Liver (tissue), 3 donors: Measurements from ENCODE around the gene ZNHIT6.

Experiments used
- EGR1 ChIP-seq, 2 donors: IDR thresholded peaks; 2 replicates each; pipeline ENCODE4 v1.6.1; 2016 to 2018; ENCODE audit warnings: antibody characterized with exemption in 2 of 2, low read depth in 2 of 2
- FOXA1 ChIP-seq: IDR thresholded peaks from 2 replicates; pipeline ENCODE4 v1.6.1; 2016; ENCODE audit warnings: antibody characterized with exemption
- GABPA ChIP-seq, 2 donors: IDR thresholded peaks in 1 of 2; conservative IDR thresholded peaks in 1 of 2; 2 replicates each; pipeline ENCODE4 v1.6.1; 2016; ENCODE audit warnings: antibody characterized with exemption in 2 of 2, mild to moderate bottlenecking in 1 of 2, moderate library complexity in 1 of 2
- JUND ChIP-seq, 2 donors: IDR thresholded peaks; 2 replicates each; pipeline ENCODE4 v1.6.1; 2016; ENCODE audit warnings: antibody characterized with exemption in 2 of 2
- NR2F2 ChIP-seq: IDR thresholded peaks from 2 replicates; pipeline ENCODE4 v1.6.1; 2016; ENCODE audit warnings: antibody characterized with exemption
- RAD21 ChIP-seq, 2 donors: IDR thresholded peaks; 2 replicates each; pipeline ENCODE4 v1.6.1; 2016; ENCODE audit warnings: antibody characterized with exemption in 2 of 2, mild to moderate bottlenecking in 2 of 2
- RXRA ChIP-seq, 2 donors: IDR thresholded peaks; 2 replicates each; pipeline ENCODE4 v1.6.1; 2017 to 2018; ENCODE audit warnings: antibody characterized with exemption in 2 of 2, mild to moderate bottlenecking in 1 of 2
- SP1 ChIP-seq: IDR thresholded peaks from 2 replicates; pipeline ENCODE4 v1.6.1; 2018; ENCODE audit warnings: antibody characterized with exemption, mild to moderate bottlenecking
- TAF1 ChIP-seq: conservative IDR thresholded peaks from 2 replicates; pipeline ENCODE4 v1.6.1; 2016; ENCODE audit warnings: antibody characterized with exemption, mild to moderate bottlenecking
- YY1 ChIP-seq: IDR thresholded peaks from 2 replicates; pipeline ENCODE4 v1.6.1; 2016; ENCODE audit warnings: antibody characterized with exemption, mild to moderate bottlenecking
- TF ChIP-seq, protein P1 (sequence below): fragments of 150-350 bp; IDR thresholded peaks from 2 replicates; pipeline ENCODE4 v1.5.1; 2017; ENCODE audit warnings: improper control_type of control experiment, low read depth, low read length; ENCODE audit not compliant: missing input control
- TF ChIP-seq, protein P2 (sequence below): IDR thresholded peaks from 2 replicates; pipeline ENCODE4 v1.6.1; 2016; ENCODE audit warnings: antibody characterized with exemption, mild to moderate bottlenecking
- TF ChIP-seq, protein P3 (sequence below): IDR thresholded peaks from 2 replicates; pipeline ENCODE4 v1.6.1; 2016; ENCODE audit warnings: antibody characterized with exemption
- donor health status: healthy.
- donor health status: healthy.

DNA sequence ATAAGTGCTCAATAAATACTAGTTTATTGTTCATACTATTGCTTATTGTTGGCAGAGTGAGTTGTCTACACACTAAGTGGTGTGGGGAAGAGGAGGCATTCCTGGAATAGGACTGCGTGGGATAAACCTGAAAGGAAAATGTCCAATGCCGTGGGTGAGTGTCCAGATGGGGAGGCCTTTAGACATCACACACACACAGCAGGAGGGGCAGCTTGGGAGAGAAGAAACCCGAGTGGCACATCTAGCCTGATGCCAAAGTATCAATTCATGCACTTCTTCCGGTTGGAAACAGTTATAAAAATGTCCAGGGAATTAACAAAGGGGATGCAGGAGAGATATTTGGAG is 100.3 kb downstream of the ZNHIT6 start:
- TF ChIP-seq, protein P1, sequence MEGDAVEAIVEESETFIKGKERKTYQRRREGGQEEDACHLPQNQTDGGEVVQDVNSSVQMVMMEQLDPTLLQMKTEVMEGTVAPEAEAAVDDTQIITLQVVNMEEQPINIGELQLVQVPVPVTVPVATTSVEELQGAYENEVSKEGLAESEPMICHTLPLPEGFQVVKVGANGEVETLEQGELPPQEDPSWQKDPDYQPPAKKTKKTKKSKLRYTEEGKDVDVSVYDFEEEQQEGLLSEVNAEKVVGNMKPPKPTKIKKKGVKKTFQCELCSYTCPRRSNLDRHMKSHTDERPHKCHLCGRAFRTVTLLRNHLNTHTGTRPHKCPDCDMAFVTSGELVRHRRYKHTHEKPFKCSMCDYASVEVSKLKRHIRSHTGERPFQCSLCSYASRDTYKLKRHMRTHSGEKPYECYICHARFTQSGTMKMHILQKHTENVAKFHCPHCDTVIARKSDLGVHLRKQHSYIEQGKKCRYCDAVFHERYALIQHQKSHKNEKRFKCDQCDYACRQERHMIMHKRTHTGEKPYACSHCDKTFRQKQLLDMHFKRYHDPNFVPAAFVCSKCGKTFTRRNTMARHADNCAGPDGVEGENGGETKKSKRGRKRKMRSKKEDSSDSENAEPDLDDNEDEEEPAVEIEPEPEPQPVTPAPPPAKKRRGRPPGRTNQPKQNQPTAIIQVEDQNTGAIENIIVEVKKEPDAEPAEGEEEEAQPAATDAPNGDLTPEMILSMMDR: no peak
- TF ChIP-seq JUND (IDR thresholded peaks at IDR 0.05) (no peak), RAD21 (IDR thresholded peaks at IDR 0.05) (no peak), YY1 (no peak), TAF1 (no peak), GABPA (IDR thresholded peaks at IDR 0.05 in 1 of 2, conservative IDR thresholded peaks at IDR 0.05 in 1 of 2) (no peak), NR2F2 (no peak), RXRA (IDR thresholded peaks at IDR 0.05) (no peak), SP1 (no peak), EGR1 (IDR thresholded peaks at IDR 0.05; ENCODE audit: low read depth in 2 of 2) (no peak), FOXA1 (no peak)
- TF ChIP-seq, protein P2, sequence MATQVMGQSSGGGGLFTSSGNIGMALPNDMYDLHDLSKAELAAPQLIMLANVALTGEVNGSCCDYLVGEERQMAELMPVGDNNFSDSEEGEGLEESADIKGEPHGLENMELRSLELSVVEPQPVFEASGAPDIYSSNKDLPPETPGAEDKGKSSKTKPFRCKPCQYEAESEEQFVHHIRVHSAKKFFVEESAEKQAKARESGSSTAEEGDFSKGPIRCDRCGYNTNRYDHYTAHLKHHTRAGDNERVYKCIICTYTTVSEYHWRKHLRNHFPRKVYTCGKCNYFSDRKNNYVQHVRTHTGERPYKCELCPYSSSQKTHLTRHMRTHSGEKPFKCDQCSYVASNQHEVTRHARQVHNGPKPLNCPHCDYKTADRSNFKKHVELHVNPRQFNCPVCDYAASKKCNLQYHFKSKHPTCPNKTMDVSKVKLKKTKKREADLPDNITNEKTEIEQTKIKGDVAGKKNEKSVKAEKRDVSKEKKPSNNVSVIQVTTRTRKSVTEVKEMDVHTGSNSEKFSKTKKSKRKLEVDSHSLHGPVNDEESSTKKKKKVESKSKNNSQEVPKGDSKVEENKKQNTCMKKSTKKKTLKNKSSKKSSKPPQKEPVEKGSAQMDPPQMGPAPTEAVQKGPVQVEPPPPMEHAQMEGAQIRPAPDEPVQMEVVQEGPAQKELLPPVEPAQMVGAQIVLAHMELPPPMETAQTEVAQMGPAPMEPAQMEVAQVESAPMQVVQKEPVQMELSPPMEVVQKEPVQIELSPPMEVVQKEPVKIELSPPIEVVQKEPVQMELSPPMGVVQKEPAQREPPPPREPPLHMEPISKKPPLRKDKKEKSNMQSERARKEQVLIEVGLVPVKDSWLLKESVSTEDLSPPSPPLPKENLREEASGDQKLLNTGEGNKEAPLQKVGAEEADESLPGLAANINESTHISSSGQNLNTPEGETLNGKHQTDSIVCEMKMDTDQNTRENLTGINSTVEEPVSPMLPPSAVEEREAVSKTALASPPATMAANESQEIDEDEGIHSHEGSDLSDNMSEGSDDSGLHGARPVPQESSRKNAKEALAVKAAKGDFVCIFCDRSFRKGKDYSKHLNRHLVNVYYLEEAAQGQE: no peak
- TF ChIP-seq, protein P3, sequence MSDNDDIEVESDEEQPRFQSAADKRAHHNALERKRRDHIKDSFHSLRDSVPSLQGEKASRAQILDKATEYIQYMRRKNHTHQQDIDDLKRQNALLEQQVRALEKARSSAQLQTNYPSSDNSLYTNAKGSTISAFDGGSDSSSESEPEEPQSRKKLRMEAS: no peak
